DOHH2 (cell line): ENCODE measurements around the gene ADRA2A.

Experiments used
- H3F3A ChIP-seq: fragments of 200-600 bp; sonication (generic), shearing (Covaris generic); 2 replicates; pipeline ENCODE4 v1.6.0; 2016; ENCODE audit warnings: antibody characterized with exemption, mild to moderate bottlenecking; ENCODE audit not compliant: control insufficient read depth, insufficient read depth
- H3K27ac ChIP-seq: fragments of 200-600 bp; sonication (generic); 2 replicates; pipeline ENCODE4 v1.5.1; 2014; ENCODE audit warnings: low read depth, mild to moderate bottlenecking, low read length, moderate library complexity
- H3K27me3 ChIP-seq: fragments of 200-600 bp; sonication (generic); 2 replicates; pipeline ENCODE4 v1.6.1; 2014; ENCODE audit warnings: mild to moderate bottlenecking, low read length, mixed read lengths; ENCODE audit not compliant: control insufficient read depth
- H3K36me3 ChIP-seq: fragments of 200-600 bp; sonication (generic); 2 replicates; pipeline ENCODE4 v1.6.1; 2014; ENCODE audit warnings: mild to moderate bottlenecking, low read length, moderate library complexity, mixed read lengths; ENCODE audit not compliant: control insufficient read depth
- H3K4me1 ChIP-seq: fragments of 200-600 bp; sonication (generic); 2 replicates; pipeline ENCODE4 v1.6.1; 2014; ENCODE audit warnings: mild to moderate bottlenecking, low read length, mixed read lengths; ENCODE audit not compliant: control insufficient read depth
- H3K4me2 ChIP-seq: fragments of 200-600 bp; sonication (generic); 2 replicates; pipeline ENCODE4 v1.6.0; 2014; ENCODE audit warnings: mild to moderate bottlenecking, low read length, moderate library complexity
- H3K4me3 ChIP-seq: fragments of 200-600 bp; sonication (generic); 2 replicates; pipeline ENCODE4 v1.5.1; 2014; ENCODE audit warnings: mild to moderate bottlenecking, low read length, mixed read lengths
- H3K79me2 ChIP-seq: fragments of 200-600 bp; sonication (generic); 2 replicates; pipeline ENCODE4 v1.6.1; 2014; ENCODE audit warnings: mild to moderate bottlenecking, low read length, mixed read lengths; ENCODE audit not compliant: control insufficient read depth
- H3K9me2 ChIP-seq: fragments of 200-600 bp; sonication (generic); replicated peaks from 2 replicates; pipeline ENCODE4 v1.6.1; 2014; ENCODE audit warnings: mild to moderate bottlenecking, low read length, mixed read lengths; ENCODE audit not compliant: control insufficient read depth
- H3K9me3 ChIP-seq: fragments of 200-600 bp; sonication (generic); 2 replicates; pipeline ENCODE4 v1.6.1; 2014; ENCODE audit warnings: antibody characterized with exemption, low read length, mixed read lengths; ENCODE audit not compliant: control insufficient read depth, insufficient read depth
- H4K20me1 ChIP-seq: fragments of 200-600 bp; sonication (generic); 2 replicates; pipeline ENCODE4 v1.6.0; 2014; ENCODE audit warnings: low read depth, mild to moderate bottlenecking, antibody characterized with exemption, low read length, moderate library complexity; ENCODE audit not compliant: control insufficient read depth, insufficient read depth
- CTCF ChIP-seq: fragments of 200-600 bp; sonication (generic); IDR thresholded peaks from one replicate; pipeline ENCODE4 v1.5.1; 2014; ENCODE audit warnings: antibody characterized with exemption, mild to moderate bottlenecking, low read depth, low read length; ENCODE audit not compliant: poor library complexity, severe bottlenecking
- EZH2phosphoT487 ChIP-seq: fragments of 200-600 bp; sonication (generic); IDR thresholded peaks from 2 replicates; pipeline ENCODE4 v1.6.1; 2017; ENCODE audit warnings: borderline replicate concordance, mild to moderate bottlenecking, antibody characterized with exemption, low read length, moderate library complexity, mixed read lengths

ADRA2A gene

GRCh38 chr10:111035542-111035941 lies 41.3 kb upstream of the ADRA2A start:
- Histone ChIP-seq H3K27me3 (no peaks in the 10 kb centered on the region), H3K79me2 (no peaks in the 10 kb centered on the region), H3K4me3 (no peak overlapping the region), H3K9me2 (no peaks in the 10 kb centered on the region), H3K9me3 (peaks cover 4% of the 10 kb centered on the region; the same call in 1 of the 2 replicates), H3K36me3 (no peaks in the 10 kb centered on the region), H3K4me2 (no peak overlapping the region), H4K20me1 (no peaks in the 10 kb centered on the region), H3K27ac (no peak overlapping the region), H3F3A (no peaks in the 10 kb centered on the region), H3K4me1 (no peaks in the 10 kb centered on the region)
- TF ChIP-seq EZH2phosphoT487 (no peak), CTCF (no peak)

- H3K27me3 ChIP-seq = no peaks in the 10 kb centered on the region
- H3K27ac ChIP-seq = no peak overlapping the region
- H3F3A ChIP-seq = no peaks in the 10 kb centered on the region
- H3K4me2 ChIP-seq = no peak overlapping the region
- no peak overlapping the region for H3K4me3 ChIP-seq
- no peaks in the 10 kb centered on the region for H3K9me2 ChIP-seq
- peak; percentile 37 for TF ChIP-seq CTCF
- no peak for TF ChIP-seq EZH2phosphoT487
- H3K4me1 ChIP-seq = no peaks in the 10 kb centered on the region
- H3K79me2 ChIP-seq = no peaks in the 10 kb centered on the region
- no peaks in the 10 kb centered on the region for H4K20me1 ChIP-seq
- H3K36me3 ChIP-seq = no peaks in the 10 kb centered on the region
- peaks cover 4% of the 10 kb centered on the region; the same call in 1 of the 2 replicates for H3K9me3 ChIP-seq
These were observed 39.0 kb upstream of the ADRA2A start for GRCh38 chr10:111037858-111038257.

GRCh38 chr10:111039522-111039921 lies 37.3 kb upstream of the ADRA2A start:
- no peak for TF ChIP-seq CTCF
- Histone ChIP-seq H3K9me2 (no peaks in the 10 kb centered on the region), H4K20me1 (no peaks in the 10 kb centered on the region), H3F3A (no peaks in the 10 kb centered on the region), H3K79me2 (no peaks in the 10 kb centered on the region), H3K27ac (no peak overlapping the region), H3K4me1 (no peaks in the 10 kb centered on the region), H3K27me3 (no peaks in the 10 kb centered on the region), H3K4me3 (no peak overlapping the region), H3K36me3 (no peaks in the 10 kb centered on the region), H3K4me2 (no peak overlapping the region), H3K9me3 (peaks cover 4% of the 10 kb centered on the region; the same call in 1 of the 2 replicates)

- no peaks in the 10 kb centered on the region for H3K9me3 ChIP-seq
These were observed 19.8 kb upstream of the ADRA2A start for GRCh38 chr10:111057006-111057405.

More at GRCh38 chr10:111057006-111057405, 19.8 kb upstream of the ADRA2A start:
- no peak overlapping the region for H3K27ac ChIP-seq
- H3K4me2 ChIP-seq = no peak overlapping the region
- no peaks in the 10 kb centered on the region for H3K79me2 ChIP-seq
- H3K4me3 ChIP-seq = no peak overlapping the region
- peaks cover 3% of the 10 kb centered on the region; the same call in 1 of the 2 replicates for H3K4me1 ChIP-seq
- TF ChIP-seq CTCF = no peak
- TF ChIP-seq EZH2phosphoT487 = no peak
- no peaks in the 10 kb centered on the region for H4K20me1 ChIP-seq
- no peaks in the 10 kb centered on the region for H3K36me3 ChIP-seq
- no peaks in the 10 kb centered on the region for H3K9me2 ChIP-seq
- 0 out of 2 replicates have a peak, but pooled peaks cover 2% of the 10 kb centered on the region for H3K27me3 ChIP-seq
- H3F3A ChIP-seq = no peaks in the 10 kb centered on the region
